Gastrocnemius medialis (tissue), 4 donors: ENCODE data around the gene LRRC4C.

ENCODE experiments used
- CTCF ChIP-seq, 5 experiments: fragments of 450-650 bp in 3 of 5; fragments of 200-600 bp in 2 of 5; sonication (generic) in 2 of 5; IDR thresholded peaks in 4 of 5; conservative IDR thresholded peaks in 1 of 5; 1 replicate in 4 of 5; 2 replicates in 1 of 5; pipeline ENCODE4 v1.5.1; 2016 to 2019; ENCODE audit warnings: antibody characterized with exemption in 5 of 5, mild to moderate bottlenecking in 3 of 5, moderate library complexity in 3 of 5
- POLR2A ChIP-seq, 2 donors: fragments of 450-650 bp; IDR thresholded peaks; one replicate each; pipeline ENCODE4 v1.6.1; 2017; ENCODE audit warnings: antibody characterized with exemption in 2 of 2, mild to moderate bottlenecking in 2 of 2, moderate library complexity in 2 of 2

GRCh38 chr11:40542821-40543220 lies 916.6 kb downstream of the LRRC4C start:
- TF ChIP-seq CTCF (IDR thresholded peaks at IDR 0.05 in 4 of 5, conservative IDR thresholded peaks at IDR 0.05 in 1 of 5), result no peak
- no peak for TF ChIP-seq POLR2A (IDR thresholded peaks at IDR 0.05)
